CD14-positive monocyte (primary cell): ENCODE results near the gene CNOT4. TPM values are rescaled to one million over a fixed set of nuclear protein-coding genes. Genes with fewer than 3 reads are reported as not detected.

Experiments used
- DNase-seq, 3 donors: peaks; one replicate each; pipeline ENCODE4 v3.0.0-alpha.2; 2011 to 2022
- H2AFZ ChIP-seq: 2 replicates; pipeline ENCODE4 v1.6.0; 2012; ENCODE audit warnings: mild to moderate bottlenecking, low read depth, low read length, inconsistent platforms; ENCODE audit not compliant: insufficient read depth, poor library complexity, severe bottlenecking
- H3K27ac ChIP-seq, 2 donors: 1 replicate in 1 of 2; 2 replicates in 1 of 2; pipeline ENCODE4 v1.5.1; 2012 to 2013; ENCODE audit warnings: low read length in 2 of 2, control low read depth in 1 of 2, inconsistent platforms in 1 of 2, low read depth in 1 of 2, mild to moderate bottlenecking in 1 of 2
- H3K27me3 ChIP-seq, 2 donors: one replicate each; pipeline versions ENCODE4 v1.6.0 to v1.6.1; 2011 to 2013; ENCODE audit warnings: low read length in 2 of 2; ENCODE audit not compliant: control insufficient read depth in 2 of 2, insufficient read depth in 2 of 2
- H3K36me3 ChIP-seq, 2 donors: replicated peaks in 1 of 2; 1 replicate in 1 of 2; 2 replicates in 1 of 2; pipeline versions ENCODE4 v1.5.1 to v1.6.1; 2012 to 2013; ENCODE audit warnings: low read length in 2 of 2, control low read depth in 1 of 2, inconsistent platforms in 1 of 2, mild to moderate bottlenecking in 1 of 2; ENCODE audit not compliant: insufficient read depth in 2 of 2, control insufficient read depth in 1 of 2
- H3K4me1 ChIP-seq, 2 donors: 1 replicate in 1 of 2; 2 replicates in 1 of 2; pipeline versions ENCODE4 v1.5.1 to v1.6.1; 2012 to 2013; ENCODE audit warnings: low read length in 2 of 2, control low read depth in 1 of 2, inconsistent platforms in 1 of 2, mild to moderate bottlenecking in 1 of 2, moderate library complexity in 1 of 2; ENCODE audit not compliant: insufficient read depth in 2 of 2, control insufficient read depth in 1 of 2
- H3K4me2 ChIP-seq: replicated peaks from 2 replicates; pipeline ENCODE3; 2012; ENCODE audit warnings: low read length, moderate library complexity, mild to moderate bottlenecking; ENCODE audit not compliant: poor library complexity, severe bottlenecking; ENCODE audit errors: extremely low read depth
- H3K4me3 ChIP-seq, 3 experiments: fragments of 200-600 bp in 1 of 3; sonication (generic) in 1 of 3; replicated peaks in 1 of 3; 1 replicate in 2 of 3; 2 replicates in 1 of 3; pipeline ENCODE4 v1.5.1; 2011 to 2013; ENCODE audit warnings: low read length in 3 of 3, mild to moderate bottlenecking in 3 of 3, control low read depth in 2 of 3, low read depth in 2 of 3, inconsistent platforms in 1 of 3, moderate library complexity in 1 of 3
- H3K79me2 ChIP-seq: 2 replicates; pipeline ENCODE4 v1.6.0; 2012; ENCODE audit warnings: mild to moderate bottlenecking, control low read depth, inconsistent platforms, low read length, moderate library complexity; ENCODE audit not compliant: insufficient read depth
- H3K9ac ChIP-seq: 2 replicates; pipeline ENCODE4 v1.6.0; 2017; ENCODE audit warnings: low read length, mild to moderate bottlenecking; ENCODE audit not compliant: insufficient read depth, poor library complexity, severe bottlenecking
- H3K9me3 ChIP-seq, 2 donors: replicated peaks in 1 of 2; 1 replicate in 1 of 2; 2 replicates in 1 of 2; pipeline versions ENCODE4 v1.5.1 to v1.6.1; 2012 to 2013; ENCODE audit warnings: low read length in 2 of 2, control low read depth in 1 of 2; ENCODE audit not compliant: control insufficient read depth in 1 of 2, insufficient read depth in 1 of 2
- H4K20me1 ChIP-seq: 2 replicates; pipeline ENCODE4 v1.6.0; 2012; ENCODE audit warnings: mild to moderate bottlenecking, low read length, control low read depth, moderate library complexity; ENCODE audit not compliant: insufficient read depth
- H3K27ac Mint-ChIP-seq, 7 donors: one replicate each; pipeline ENCODE4 v1.8.0; 2020; ENCODE audit warnings: mild to moderate bottlenecking in 7 of 7, mixed read lengths in 7 of 7, moderate library complexity in 6 of 7, inconsistent platforms in 2 of 7
- H3K27me3 Mint-ChIP-seq, 3 donors: one replicate each; pipeline ENCODE4 v1.8.0; 2021 to 2022; ENCODE audit warnings: low read depth in 3 of 3, mild to moderate bottlenecking in 3 of 3, mixed read lengths in 3 of 3, moderate library complexity in 3 of 3, inconsistent platforms in 1 of 3
- H3K36me3 Mint-ChIP-seq, 2 donors: one replicate each; pipeline ENCODE4 v1.8.0; 2020; ENCODE audit warnings: mixed read lengths in 2 of 2, inconsistent platforms in 1 of 2, mild to moderate bottlenecking in 1 of 2
- H3K4me1 Mint-ChIP-seq: one replicate; pipeline ENCODE4 v1.8.0; 2020; ENCODE audit warnings: mild to moderate bottlenecking, mixed read lengths
- H3K4me3 Mint-ChIP-seq, 2 donors: one replicate each; pipeline ENCODE4 v1.8.0; 2020; ENCODE audit warnings: mild to moderate bottlenecking in 2 of 2, mixed read lengths in 2 of 2, moderate library complexity in 1 of 2
- H3K9me3 Mint-ChIP-seq, 7 donors: one replicate each; pipeline ENCODE4 v1.8.0; 2020 to 2022; ENCODE audit warnings: mixed read lengths in 7 of 7, mild to moderate bottlenecking in 6 of 7, moderate library complexity in 6 of 7, inconsistent platforms in 2 of 7
- WGBS: methylation state at CpG from one replicate; pipeline ENCODE4 v1.1.5; 2013; ENCODE audit warnings: missing lambda C conversion rate; ENCODE audit not compliant: insufficient coverage; 5-methylcytosine and 5-hydroxymethylcytosine counted together
- intact Hi-C, 2 donors: fragments of 100-400 bp; cut with micrococcal nuclease; formaldehyde crosslinking; loops; one replicate each; pipeline versions ENCODE4 v1.15.0 to v1.15.1; 2023
- polyA plus RNA-seq, 3 donors: library from polyadenylated mRNA; depleted of rRNA in 1 of 3; unstranded in 2 of 3; stranded (reverse) in 1 of 3; fragments of 300-500 nt in 2 of 3; fragments of >200 nt in 1 of 3; fragmentation: Illumina TruSeq in 2 of 3; gene quantifications; 1 replicate in 2 of 3; 2 replicates in 1 of 3; pipeline ENCODE4 v1.2.3, GENCODE V29; 2012 to 2021
- TF ChIP-seq, protein P1 (sequence below): fragments of 200-600 bp; IDR thresholded peaks from one replicate; pipeline ENCODE4 v1.8.0; 2022; ENCODE audit warnings: antibody characterized with exemption, mild to moderate bottlenecking

Gene CNOT4
- polyA plus RNA-seq, 3 donors = 4.3 to 7.9 (median 6.3) TPM

DNA sequence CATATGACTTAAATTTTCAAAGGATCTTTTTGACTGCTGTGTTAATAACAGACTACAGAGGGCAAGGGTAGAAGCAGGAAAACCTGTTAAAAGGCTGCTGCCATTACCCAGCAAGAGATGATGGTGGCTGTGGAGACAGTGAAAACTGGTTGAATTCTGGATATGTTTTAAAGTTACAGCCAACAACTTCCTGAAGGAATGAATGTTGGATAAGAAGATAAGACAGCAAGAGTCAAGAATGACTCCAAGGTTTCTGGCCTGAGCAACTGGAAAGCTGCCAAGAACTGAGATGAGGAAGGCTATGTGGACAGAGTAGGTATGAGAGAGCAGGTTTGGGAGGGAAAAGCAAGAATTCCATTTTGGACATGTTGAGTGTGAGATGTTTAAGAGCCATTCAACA is 19.1 kb downstream of the CNOT4 start:
- no peak for DNase-seq
- no peak overlapping the region for H3K27ac ChIP-seq
- no peak overlapping the region for H3K9ac ChIP-seq
- H3K4me3 ChIP-seq = no peak overlapping the region
- H3K27me3 ChIP-seq = no peaks in the 10 kb centered on the region
- peaks cover 97% of the 10 kb centered on the region for H4K20me1 ChIP-seq
- no peak overlapping the region for H2AFZ ChIP-seq
- H3K4me2 ChIP-seq = no peak overlapping the region
- Mint-ChIP-seq H3K27me3 (no peaks in the 10 kb centered on the region), H3K4me1 (peaks cover 3% of the 10 kb centered on the region), H3K9me3 (no peaks in the 10 kb centered on the region), H3K27ac (no peak overlapping the region), H3K4me3 (no peak overlapping the region), H3K36me3 (peaks cover 0 to 3% of the 10 kb centered on the region in 2 donors)
- intact Hi-C loops = no loop called here
- no peaks in the 10 kb centered on the region for H3K4me1 ChIP-seq
- H3K9me3 ChIP-seq = no peaks in the 10 kb centered on the region
- H3K79me2 ChIP-seq = peaks cover 98% of the 10 kb centered on the region
- TF ChIP-seq, protein P1, sequence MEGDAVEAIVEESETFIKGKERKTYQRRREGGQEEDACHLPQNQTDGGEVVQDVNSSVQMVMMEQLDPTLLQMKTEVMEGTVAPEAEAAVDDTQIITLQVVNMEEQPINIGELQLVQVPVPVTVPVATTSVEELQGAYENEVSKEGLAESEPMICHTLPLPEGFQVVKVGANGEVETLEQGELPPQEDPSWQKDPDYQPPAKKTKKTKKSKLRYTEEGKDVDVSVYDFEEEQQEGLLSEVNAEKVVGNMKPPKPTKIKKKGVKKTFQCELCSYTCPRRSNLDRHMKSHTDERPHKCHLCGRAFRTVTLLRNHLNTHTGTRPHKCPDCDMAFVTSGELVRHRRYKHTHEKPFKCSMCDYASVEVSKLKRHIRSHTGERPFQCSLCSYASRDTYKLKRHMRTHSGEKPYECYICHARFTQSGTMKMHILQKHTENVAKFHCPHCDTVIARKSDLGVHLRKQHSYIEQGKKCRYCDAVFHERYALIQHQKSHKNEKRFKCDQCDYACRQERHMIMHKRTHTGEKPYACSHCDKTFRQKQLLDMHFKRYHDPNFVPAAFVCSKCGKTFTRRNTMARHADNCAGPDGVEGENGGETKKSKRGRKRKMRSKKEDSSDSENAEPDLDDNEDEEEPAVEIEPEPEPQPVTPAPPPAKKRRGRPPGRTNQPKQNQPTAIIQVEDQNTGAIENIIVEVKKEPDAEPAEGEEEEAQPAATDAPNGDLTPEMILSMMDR = no peak
- peaks cover 4 to 6% of the 10 kb centered on the region in 2 donors for H3K36me3 ChIP-seq

DNA sequence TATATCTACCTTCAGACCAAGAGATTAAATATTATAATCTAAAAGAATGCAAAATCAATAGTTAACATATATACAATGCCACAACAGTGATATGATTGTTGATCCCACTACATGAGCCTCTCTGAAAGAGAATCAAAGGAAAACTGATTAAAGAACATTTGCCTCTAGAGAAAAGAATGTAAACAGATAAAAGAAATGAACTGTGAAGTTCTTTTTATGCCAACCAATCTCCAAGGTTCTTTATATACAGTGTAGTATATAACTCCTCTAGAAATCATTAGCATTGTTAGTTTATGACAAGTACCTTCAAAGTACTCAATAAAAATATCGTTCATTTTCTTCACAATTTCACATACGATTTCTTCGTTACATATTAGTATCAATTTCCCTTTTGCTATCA is 20.1 kb downstream of the CNOT4 start:
- TF ChIP-seq, protein P1 = no peak
- no peak for DNase-seq
- no peak overlapping the region for H3K9ac ChIP-seq
- Mint-ChIP-seq H3K4me1 (peaks cover 3% of the 10 kb centered on the region), H3K27me3 (no peaks in the 10 kb centered on the region), H3K4me3 (no peak overlapping the region), H3K36me3 (peaks cover 1 to 10% of the 10 kb centered on the region in 2 donors), H3K9me3 (no peaks in the 10 kb centered on the region), H3K27ac (no peak overlapping the region)
- H3K36me3 ChIP-seq = peaks cover 4 to 10% of the 10 kb centered on the region in 2 donors
- no peak overlapping the region for H3K4me3 ChIP-seq
- no peak overlapping the region for H3K4me2 ChIP-seq
- intact Hi-C loops = no loop called here
- H2AFZ ChIP-seq = no peak overlapping the region
- WGBS = 100% methylated on average over 2 of the region's 3 CpGs
- no peaks in the 10 kb centered on the region for H3K27me3 ChIP-seq
- no peaks in the 10 kb centered on the region for H3K9me3 ChIP-seq
- no peaks in the 10 kb centered on the region for H3K4me1 ChIP-seq
- H4K20me1 ChIP-seq = peaks cover 96% of the 10 kb centered on the region
- no peak overlapping the region for H3K27ac ChIP-seq
- H3K79me2 ChIP-seq = peaks cover 98% of the 10 kb centered on the region
